Heart left ventricle (tissue), 13 donors: ENCODE measurements around the gene CLIP1.

Experiments
- CTCF ChIP-seq, 12 donors: fragments of 200-600 bp; sonication (generic) in 4 of 12; IDR thresholded peaks; one replicate each; pipeline versions ENCODE4 v1.5.0 to v1.8.0; 2018 to 2022; ENCODE audit warnings: antibody characterized with exemption in 12 of 12, mild to moderate bottlenecking in 5 of 12
- POLR2A ChIP-seq, 2 donors: fragments of 450-650 bp; IDR thresholded peaks; one replicate each; pipeline ENCODE4 v1.6.1; 2017; ENCODE audit warnings: antibody characterized with exemption in 2 of 2, mild to moderate bottlenecking in 2 of 2, moderate library complexity in 2 of 2
- donor health status: ischemic (EF 13 %, LVEDD 7.1; RV severe dilation, severe dysfunction).
- donor health status: DM: no; HTN: yes; CAD: no.
- donor health status: DM: no; HTN: no; CAD: no.
- donor health status: ischemic (EF 25% LVEDD 6.9; RV normal size, moderate dysfunction).
- donor health status: ischemic (EF 25% LVEDD 5.7; RV mildly dilated, moderate dysfunction).
- donor health status: ischemic (EF 35%, LVEDD 5.7; RV mildly dilated, moderate dysfunction).
- donor health status: nonischemic (EF 11% LVEDD 7.7; RV severe dilation, severe dysfunction).
- donor health status: DM: yes; HTN: yes; CAD: no.
- donor health status: PGD.
- donor health status: ischemic (EF 29% LVEDD 5.4; RV normal size, mild dysfunction).
- donor health status: nonischemic (EF 23%, LVEDD 6.1; RV moderate dilation, normal function).

GRCh38 chr12:122392411-122392810 lies 30.1 kb downstream of the CLIP1 start:
- TF ChIP-seq CTCF (IDR thresholded peaks at IDR 0.05), result no peak
- no peak for TF ChIP-seq POLR2A (IDR thresholded peaks at IDR 0.05)
